ENCODE results near the gene ADSS1. TPM values are rescaled to one million over a fixed set of nuclear protein-coding genes. Genes with fewer than 3 reads are reported as not detected.
A peak's percentile ranks its signal among the peaks of the same experiment; 100 is the strongest.

Gene ADSS1
- total RNA-seq, 1 donor: 4.8 TPM

- TF ChIP-seq CTCF (IDR thresholded peaks at IDR 0.05; ENCODE audit: insufficient read depth, low read length): no peak
- no peak for DNase-seq (ENCODE audit: low read depth)
- peak overlapping the region; percentile 96 for H3K4me3 ChIP-seq (ENCODE audit: low read depth, low read length)
These were observed 30.3 kb downstream of the ADSS1 start for GRCh38 chr14:104754213-104754851.

DNA sequence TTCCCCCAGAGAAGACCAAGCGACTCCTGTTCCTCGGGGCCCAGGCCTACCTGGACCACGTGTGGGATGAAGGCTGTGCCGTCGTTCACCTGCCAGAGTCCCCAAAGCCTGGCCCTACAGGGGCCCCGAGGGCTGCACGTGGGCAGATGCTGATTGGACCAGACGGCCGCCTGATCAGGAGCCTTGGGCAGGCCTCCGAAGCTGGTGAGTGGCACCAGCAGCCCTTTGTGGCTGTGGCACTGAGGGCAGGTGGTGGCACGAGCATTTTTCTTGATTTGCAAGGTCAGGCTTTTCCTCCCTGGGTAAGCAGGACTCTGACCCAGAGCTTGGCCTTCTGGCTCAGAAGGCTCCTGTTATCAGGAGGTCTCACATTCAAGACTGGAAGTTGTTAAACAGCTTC lies 31.6 kb downstream of the ADSS1 start:
- TF ChIP-seq CTCF (IDR thresholded peaks at IDR 0.05; ENCODE audit: insufficient read depth, low read length): no peak
- DNase-seq (ENCODE audit: low read depth): no peak
- H3K4me3 ChIP-seq (ENCODE audit: low read depth, low read length): no peak overlapping the region

DNA sequence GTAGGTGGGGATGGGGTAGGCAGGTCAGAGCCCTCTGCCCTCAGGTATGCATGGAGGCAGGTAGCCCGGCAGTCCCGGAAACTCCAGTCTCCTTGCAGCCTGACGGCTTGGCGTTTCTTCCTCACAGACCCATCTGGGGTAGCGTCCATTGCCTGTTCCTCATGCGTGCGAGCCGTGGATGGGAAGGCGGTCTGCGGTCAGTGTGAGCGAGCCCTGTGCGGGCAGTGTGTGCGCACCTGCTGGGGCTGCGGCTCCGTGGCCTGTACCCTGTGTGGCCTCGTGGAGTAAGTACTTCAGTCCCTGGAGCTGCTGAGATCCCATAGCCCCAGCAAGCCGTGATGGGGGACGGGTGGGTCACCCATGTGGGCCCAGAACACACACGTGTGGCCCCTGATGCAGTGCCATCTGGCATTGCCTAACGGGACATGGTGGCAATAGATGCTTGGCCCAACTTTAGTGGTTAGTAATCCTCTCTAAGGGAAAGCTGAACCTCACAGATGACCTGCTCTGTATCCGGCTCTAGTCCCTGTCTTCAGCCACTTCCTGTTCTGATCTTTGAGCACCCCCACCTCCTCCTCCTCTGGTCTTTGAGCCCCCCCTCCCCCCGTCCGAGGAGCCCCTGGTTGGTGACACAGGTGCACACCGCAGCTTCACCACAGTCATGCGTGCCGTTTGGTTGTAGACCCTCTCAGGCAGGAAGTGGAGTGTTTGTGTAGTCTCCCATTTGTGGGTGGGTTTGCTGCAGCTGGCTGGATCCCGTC lies 32.6 kb downstream of the ADSS1 start:
- DNase-seq (ENCODE audit: low read depth): no peak
- no peak for TF ChIP-seq CTCF (IDR thresholded peaks at IDR 0.05; ENCODE audit: insufficient read depth, low read length)

GRCh38 chr14:104757238-104757585 lies 33.2 kb downstream of the ADSS1 start:
- TF ChIP-seq CTCF (IDR thresholded peaks at IDR 0.05; ENCODE audit: insufficient read depth, low read length): no peak
- H3K4me3 ChIP-seq (ENCODE audit: low read depth, low read length): no peak overlapping the region
- DNase-seq (ENCODE audit: low read depth): no peak

More for the DNA sequence above, 32.6 kb downstream of the ADSS1 start:
- no peak overlapping the region for H3K4me3 ChIP-seq (ENCODE audit: low read depth, low read length)

- H3K4me3 ChIP-seq (ENCODE audit: low read depth, low read length): no peak overlapping the region
- no peak for DNase-seq (ENCODE audit: low read depth)
- no peak for TF ChIP-seq CTCF (IDR thresholded peaks at IDR 0.05; ENCODE audit: insufficient read depth, low read length)
These were observed 33.8 kb downstream of the ADSS1 start for GRCh38 chr14:104757681-104758392.

- no peak overlapping the region for H3K4me3 ChIP-seq (ENCODE audit: low read depth, low read length)
- no peak for DNase-seq (ENCODE audit: low read depth)
- no peak for TF ChIP-seq CTCF (IDR thresholded peaks at IDR 0.05; ENCODE audit: insufficient read depth, low read length)
These were observed 35.2 kb downstream of the ADSS1 start for GRCh38 chr14:104758981-104759969.

Measured in fibroblast of the aortic adventitia (primary cell).